AG20443 (cell line): ENCODE measurements around the gene ADCYAP1R1.
A peak's percentile ranks its signal among the peaks of the same experiment; 100 is the strongest.

Source experiments
- DNase-seq: peaks from one replicate; pipeline ENCODE4 v3.0.0; 2012; ENCODE audit warnings: low spot score, mixed read lengths

ADCYAP1R1 gene

DNA sequence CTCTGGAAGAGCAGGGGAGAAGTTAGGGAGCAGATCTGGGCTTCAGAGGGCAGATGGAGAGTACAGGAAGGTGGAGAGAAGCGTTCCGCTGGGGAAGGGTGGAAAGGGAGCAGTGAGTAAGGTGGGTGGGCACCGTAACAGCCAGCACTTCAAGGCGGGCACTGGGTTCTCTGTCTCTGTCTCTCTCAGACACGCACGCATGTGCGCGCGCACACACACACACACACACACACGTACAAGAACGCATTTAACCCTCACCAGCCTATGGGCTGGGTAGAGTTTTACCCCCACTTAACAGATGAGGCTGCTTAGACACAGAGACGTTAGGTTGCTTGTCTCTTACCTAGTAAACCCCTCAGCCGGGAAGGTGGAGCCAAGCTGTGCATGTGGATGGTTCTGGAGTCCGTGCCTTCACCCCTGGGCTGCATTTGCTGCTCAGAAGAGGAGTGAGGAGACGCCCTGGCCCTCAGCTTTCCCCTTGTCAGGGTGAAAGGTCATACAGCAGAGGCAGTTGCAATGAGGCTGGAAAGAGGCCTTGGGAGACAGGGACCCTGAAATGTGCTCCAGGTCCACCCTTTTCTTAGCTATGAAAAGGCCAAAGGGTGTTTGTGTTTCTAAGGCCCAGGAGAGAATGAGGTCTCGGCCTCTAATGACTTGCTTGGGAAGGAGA, 16.0 kb downstream of the ADCYAP1R1 start:
- DNase-seq = no peak

GRCh38 chr7:31069860-31070555, 17.9 kb downstream of the ADCYAP1R1 start:
- DNase-seq = no peak

- DNase-seq = no peak
Measured at GRCh38 chr7:31070991-31071644, 19.0 kb downstream of the ADCYAP1R1 start.

- DNase-seq = no peak
Measured at GRCh38 chr7:31071645-31072029, 19.5 kb downstream of the ADCYAP1R1 start.

DNA sequence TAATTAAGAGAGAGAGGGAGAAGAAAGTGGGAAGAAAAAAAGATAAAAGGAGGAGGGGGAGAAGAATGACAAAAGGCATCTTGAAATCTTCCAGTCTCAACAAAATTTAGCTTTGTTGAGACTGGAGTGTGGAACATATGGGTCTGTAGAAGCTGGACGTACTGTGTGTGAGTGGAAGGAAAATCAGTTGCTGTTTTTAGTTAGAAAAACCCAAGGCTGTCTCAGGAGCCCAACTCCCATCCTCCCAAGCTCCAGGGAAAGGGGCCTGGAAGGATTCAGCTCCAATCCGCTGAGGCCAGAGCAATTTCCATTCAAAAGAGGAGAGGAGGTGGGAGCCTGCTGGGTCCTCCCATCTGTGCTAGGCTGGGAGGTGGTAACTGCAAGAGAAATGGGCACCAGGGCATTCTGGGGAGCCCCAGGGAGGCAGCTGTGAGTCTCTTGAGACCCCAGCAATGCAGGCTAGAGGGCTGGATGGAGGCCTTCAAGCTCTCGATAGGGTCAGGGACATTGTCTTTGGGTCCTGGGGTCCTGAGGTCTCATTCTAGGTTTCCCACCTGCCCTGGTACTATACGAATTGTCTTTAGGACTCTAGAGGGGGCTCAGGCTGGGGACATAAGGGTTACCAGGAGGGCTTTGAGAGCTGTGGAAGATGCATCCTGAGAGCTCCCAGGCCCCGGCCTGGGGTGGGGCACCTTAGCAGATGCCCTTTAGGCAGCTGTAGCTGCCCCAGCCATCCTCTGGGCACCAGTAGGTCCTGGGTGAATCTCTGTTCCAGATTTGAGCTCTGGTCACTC, 21.4 kb downstream of the ADCYAP1R1 start:
- DNase-seq = no peak

- peak; percentile 47 for DNase-seq
Measured at GRCh38 chr7:31074120-31074383, 21.9 kb downstream of the ADCYAP1R1 start.

DNA sequence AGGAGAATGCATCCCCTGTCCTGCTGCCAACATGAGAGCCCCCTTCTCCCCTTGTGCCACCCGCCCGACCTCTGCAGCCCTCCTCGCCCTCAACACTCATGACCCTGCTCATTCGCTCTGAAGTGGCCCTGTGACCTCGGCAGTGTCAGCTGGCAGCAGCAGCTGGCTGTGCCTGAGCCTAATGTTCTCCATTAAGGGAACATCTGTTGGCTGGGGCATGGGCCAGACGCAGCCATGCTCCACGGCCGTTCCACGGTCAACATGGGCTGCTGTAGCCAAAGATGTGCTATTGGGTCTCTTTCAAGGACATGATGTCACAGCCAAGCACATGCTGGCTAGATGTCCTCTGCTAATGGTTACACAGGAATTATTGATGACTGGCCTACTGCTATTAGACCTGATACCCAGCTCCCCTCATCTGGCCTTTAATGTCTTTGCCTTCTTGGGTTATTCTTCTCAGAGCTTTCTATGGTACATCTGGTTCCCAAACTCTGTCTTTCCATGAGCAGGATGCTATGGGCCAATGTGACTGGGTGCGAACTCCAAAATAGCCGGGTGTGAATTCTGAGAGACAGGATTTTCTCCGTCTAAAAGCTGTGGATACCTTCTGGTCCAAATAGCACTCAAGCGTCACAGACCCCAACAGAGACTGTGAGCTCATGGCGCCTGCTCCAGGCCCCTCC, 22.4 kb downstream of the ADCYAP1R1 start:
- no peak for DNase-seq

DNA sequence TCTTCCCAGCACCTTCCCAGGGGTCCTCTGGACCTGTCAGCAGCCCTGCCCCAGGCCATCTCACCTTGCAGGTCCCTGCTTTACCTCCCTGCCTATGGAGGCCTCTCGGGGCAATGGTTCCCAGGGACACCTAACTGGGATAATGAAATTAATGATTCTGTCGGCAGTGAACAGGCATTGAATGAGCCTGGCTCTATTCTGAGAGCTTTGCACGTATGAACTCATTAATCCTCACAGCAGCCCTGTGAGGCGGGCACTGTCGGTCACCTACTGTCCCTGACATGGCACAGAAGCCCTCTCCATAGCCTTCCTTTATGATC, 22.9 kb downstream of the ADCYAP1R1 start:
- DNase-seq = no peak

DNA sequence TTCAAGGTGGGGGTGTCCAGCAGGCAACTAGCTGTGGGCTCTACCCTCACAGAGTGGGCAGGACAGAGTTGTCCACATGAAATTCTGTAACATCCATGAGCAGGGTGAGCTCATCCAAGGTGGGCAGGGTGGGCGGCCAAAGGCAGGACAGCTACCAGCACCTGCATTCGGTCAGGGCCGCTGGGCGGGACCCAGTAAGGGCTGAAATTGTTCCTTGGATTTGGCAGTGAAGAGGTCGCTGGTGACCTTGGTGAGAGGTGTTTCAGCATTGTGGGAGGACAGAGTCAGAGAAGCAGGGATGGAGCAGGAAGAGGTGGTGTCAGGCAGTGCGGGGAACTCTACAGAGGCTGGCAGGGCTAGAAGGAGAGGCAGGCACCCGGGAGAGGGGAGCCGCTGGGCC, 23.9 kb downstream of the ADCYAP1R1 start:
- no peak for DNase-seq

GRCh38 chr7:31076641-31077310, 24.7 kb downstream of the ADCYAP1R1 start:
- no peak for DNase-seq

DNA sequence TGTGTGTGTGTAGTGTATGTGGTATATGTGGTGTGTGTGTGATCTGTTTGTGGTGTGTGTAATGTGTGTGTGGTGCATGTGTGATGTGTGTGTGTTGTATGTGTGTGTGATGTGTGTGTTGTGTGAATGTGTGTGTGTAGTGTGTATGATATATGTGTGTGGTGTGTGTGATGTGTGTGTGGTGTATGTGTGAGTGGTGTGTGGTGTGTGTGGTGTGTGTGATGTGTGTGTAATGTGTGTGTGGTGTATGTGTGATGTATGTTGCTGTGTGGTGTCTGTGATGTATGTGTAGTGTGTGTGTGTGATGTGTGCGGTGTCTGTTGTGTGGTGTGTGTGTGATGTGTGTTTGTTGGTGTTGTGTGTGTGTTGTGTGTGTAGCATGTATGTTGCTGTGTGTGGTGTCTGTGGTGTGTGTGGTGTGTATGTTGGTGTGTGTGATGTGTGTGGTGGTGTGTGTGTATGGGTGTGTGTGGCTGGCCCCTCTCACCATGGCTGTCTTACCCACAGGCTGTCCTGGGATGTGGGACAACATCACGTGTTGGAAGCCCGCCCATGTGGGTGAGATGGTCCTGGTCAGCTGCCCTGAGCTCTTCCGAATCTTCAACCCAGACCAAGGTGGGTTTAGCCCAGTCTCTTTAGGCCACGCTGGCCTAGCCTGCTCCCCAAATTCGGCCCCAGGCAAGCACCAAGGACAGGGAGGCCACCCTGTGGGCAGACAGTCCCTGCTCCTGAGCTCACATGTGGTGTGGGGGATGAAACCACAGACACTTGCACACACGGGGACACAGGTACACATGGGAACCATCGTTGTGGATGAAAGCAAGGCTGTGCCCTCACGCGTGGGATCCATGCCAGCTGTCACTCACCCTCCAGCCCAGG, 25.6 kb downstream of the ADCYAP1R1 start:
- no peak for DNase-seq

DNA sequence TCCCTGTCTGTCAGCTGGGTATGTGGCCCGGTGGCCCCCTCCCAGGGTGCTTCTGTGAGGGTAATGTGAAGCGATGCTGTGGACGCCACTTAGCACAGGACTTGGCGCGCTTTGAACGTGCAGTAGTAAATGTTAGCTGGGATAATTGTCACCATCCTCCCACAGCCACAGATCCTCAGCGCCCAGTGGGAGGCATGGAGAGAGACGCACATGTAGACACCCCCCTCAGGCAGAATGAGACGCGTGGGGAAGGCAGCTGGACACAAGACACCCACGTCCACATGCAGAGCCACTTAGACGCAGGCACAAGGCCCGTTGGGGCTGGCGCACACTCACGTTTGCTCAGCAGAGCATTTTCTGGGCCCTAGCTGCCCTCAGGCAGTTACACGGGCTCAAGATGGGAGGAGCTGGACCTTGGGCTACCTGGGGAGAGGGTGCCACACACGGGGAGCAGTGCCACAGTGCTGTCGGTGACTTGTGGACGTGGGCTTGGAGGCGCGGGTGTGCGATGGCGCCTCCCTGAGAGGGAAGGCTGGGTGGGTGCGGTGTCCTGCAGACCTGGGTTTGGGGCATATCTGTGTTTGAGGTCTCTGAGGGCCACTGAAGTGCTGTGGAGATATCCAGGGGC, 26.4 kb downstream of the ADCYAP1R1 start:
- DNase-seq = no peak

GRCh38 chr7:31079126-31079823, 27.2 kb downstream of the ADCYAP1R1 start:
- DNase-seq = no peak

DNA sequence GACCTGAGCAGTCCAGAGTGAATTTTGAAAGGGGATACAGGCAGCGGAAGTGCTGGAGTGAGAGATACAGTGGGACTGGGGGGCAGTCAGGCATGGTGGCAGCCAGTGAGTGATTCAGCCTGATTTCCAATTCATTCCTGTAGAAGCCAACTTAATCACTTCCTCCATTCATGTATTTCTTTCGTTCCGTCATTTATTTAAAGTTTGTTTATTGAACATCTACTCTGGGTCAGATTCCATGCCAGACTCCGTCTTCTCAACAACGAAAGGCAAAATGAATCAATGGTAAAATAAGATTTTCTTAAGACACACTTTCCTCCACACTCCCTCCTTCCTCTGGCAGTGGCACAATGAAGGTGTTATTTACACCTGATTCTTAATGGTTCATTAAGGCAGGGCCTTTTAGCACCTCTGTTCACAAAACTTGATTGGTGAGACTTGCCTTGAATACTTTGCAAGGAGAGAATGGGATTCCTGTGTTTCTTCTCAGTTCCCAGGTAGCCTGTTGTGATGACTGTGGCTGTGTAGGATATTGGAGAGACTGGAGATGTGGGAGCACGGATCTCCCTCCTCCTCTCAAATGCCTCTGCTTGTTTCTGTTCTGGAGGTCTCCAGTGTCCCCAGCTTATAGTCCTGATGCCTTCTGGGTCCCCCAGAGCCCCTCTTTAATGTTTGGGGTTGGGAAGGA, 27.9 kb downstream of the ADCYAP1R1 start:
- no peak for DNase-seq

DNA sequence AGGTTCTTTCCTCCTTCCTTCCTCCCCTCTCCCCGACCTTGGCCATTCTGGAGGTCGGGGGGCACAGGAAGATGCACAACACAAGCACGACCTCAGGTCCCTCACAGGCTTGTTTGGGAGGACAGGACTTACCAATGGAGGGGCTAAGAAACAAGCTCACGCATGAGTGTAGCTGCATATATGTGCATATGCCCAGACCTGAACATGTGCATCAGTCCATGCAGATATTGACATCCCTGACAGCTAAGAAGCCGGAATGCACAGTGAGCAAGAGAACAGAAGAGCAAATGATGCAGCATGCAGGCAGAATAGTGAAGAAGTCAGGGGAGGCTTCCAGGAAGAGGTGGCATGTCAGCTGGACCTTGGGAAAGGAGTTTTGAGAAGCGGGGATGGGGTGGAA, 28.7 kb downstream of the ADCYAP1R1 start:
- no peak for DNase-seq

- no peak for DNase-seq
Measured at GRCh38 chr7:31082017-31082416, 29.9 kb downstream of the ADCYAP1R1 start.

DNA sequence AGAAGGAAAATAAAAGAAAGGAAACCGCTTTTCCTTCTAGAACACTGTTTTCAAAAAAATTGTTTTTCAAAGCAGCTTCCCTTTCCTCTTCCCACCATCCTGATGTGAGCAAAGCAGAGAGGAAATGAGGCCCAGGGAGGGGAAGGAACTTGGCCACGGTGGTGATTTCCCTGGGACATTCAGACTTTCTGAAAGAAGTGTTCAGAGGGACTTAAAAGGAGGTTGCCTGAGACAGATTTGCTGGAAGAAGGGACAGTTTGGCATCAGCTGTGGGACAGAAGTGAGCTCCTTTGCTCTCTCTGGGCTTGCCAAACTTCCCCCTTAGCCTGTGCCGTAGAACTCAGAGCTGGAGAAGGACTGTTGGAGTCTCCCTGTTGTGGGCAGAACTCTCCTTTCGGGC, 30.3 kb downstream of the ADCYAP1R1 start:
- no peak for DNase-seq

GRCh38 chr7:31083210-31083786, 31.2 kb downstream of the ADCYAP1R1 start:
- DNase-seq = no peak

- no peak for DNase-seq
Measured at GRCh38 chr7:31084226-31084625, 32.1 kb downstream of the ADCYAP1R1 start.
